Common myeloid progenitor, CD34-positive (primary cell): ENCODE data around the gene KCND1.

ENCODE experiments used
- CTCF ChIA-PET: fragments of 350-600 bp; sonication (Branson Sonifier 250); formaldehyde crosslinking; loops from one replicate; lab custom pipeline; 2021; ENCODE audit warnings: antibody characterized with exemption; lab: Charles Lee
- POLR2A ChIA-PET: fragments of 350-600 bp; sonication (Branson Sonifier 250); formaldehyde crosslinking; loops from one replicate; lab custom pipeline; 2021; ENCODE audit warnings: antibody characterized with exemption; lab: Charles Lee
- DNase-seq, 3 donors: peaks; one replicate each; pipeline versions ENCODE4 v3.0.0 to v3.0.0-alpha.2; 2013
- H3K27ac ChIP-seq, 2 experiments: 1 replicate in 1 of 2; 2 replicates in 1 of 2; pipeline ENCODE4 v1.7.0; 2013; ENCODE audit warnings: inconsistent platforms in 2 of 2, low read length in 2 of 2, mild to moderate bottlenecking in 2 of 2, low read depth in 1 of 2, moderate library complexity in 1 of 2; ENCODE audit not compliant: severe bottlenecking in 2 of 2, insufficient read depth in 1 of 2, poor library complexity in 1 of 2
- H3K27me3 ChIP-seq, 5 experiments: replicated peaks in 2 of 5; 1 replicate in 3 of 5; 2 replicates in 2 of 5; pipeline versions ENCODE4 v1.6.1 to v1.7.0; 2013; ENCODE audit warnings: low read length in 4 of 5, mild to moderate bottlenecking in 2 of 5, moderate library complexity in 2 of 5, inconsistent platforms in 1 of 5; ENCODE audit not compliant: insufficient read depth in 5 of 5, control insufficient read depth in 4 of 5
- H3K36me3 ChIP-seq, 4 experiments: 1 replicate in 2 of 4; 2 replicates in 2 of 4; pipeline versions ENCODE4 v1.6.1 to v1.7.0; 2013; ENCODE audit warnings: low read length in 3 of 4, control low read depth in 1 of 4, mild to moderate bottlenecking in 1 of 4; ENCODE audit not compliant: control insufficient read depth in 4 of 4, insufficient read depth in 4 of 4
- H3K4me1 ChIP-seq, 4 experiments: 1 replicate in 3 of 4; 2 replicates in 1 of 4; pipeline versions ENCODE4 v1.6.1 to v1.7.1; 2013; ENCODE audit warnings: low read length in 3 of 4, mild to moderate bottlenecking in 3 of 4, control low read depth in 1 of 4, inconsistent platforms in 1 of 4, moderate library complexity in 1 of 4; ENCODE audit not compliant: control insufficient read depth in 4 of 4, insufficient read depth in 4 of 4; ENCODE audit errors: control extremely low read depth in 1 of 4
- H3K4me3 ChIP-seq, 7 experiments: 1 replicate in 4 of 7; 2 replicates in 3 of 7; pipeline versions ENCODE4 v1.5.1 to v1.7.0; 2013; ENCODE audit warnings: mild to moderate bottlenecking in 7 of 7, low read length in 6 of 7, moderate library complexity in 6 of 7, inconsistent platforms in 2 of 7, low read depth in 2 of 7, control low read depth in 1 of 7; ENCODE audit not compliant: insufficient read depth in 4 of 7, control insufficient read depth in 1 of 7; ENCODE audit errors: extremely low read depth in 1 of 7
- H3K9me3 ChIP-seq, 5 experiments: 1 replicate in 4 of 5; 2 replicates in 1 of 5; pipeline versions ENCODE4 v1.6.1 to v1.7.1; 2013; ENCODE audit warnings: low read length in 4 of 5, mild to moderate bottlenecking in 2 of 5, inconsistent platforms in 1 of 5, low read depth in 1 of 5, moderate library complexity in 1 of 5; ENCODE audit not compliant: control insufficient read depth in 4 of 5, insufficient read depth in 2 of 5; ENCODE audit errors: control extremely low read depth in 1 of 5
- WGBS: methylation state at CpG from one replicate; pipeline ENCODE4 v1.1.5; 2013; ENCODE audit not compliant: insufficient coverage; 5-methylcytosine and 5-hydroxymethylcytosine counted together

The KCND1 gene

GRCh38 chrX:48940404-48940955, 31.2 kb downstream of the KCND1 start:
- H3K9me3 ChIP-seq, result no peaks in the 10 kb centered on the region
- H3K27ac ChIP-seq, result peak overlapping the region in 1 of 2 experiments; percentile 80
- peak in 2 of 3 donors; percentile 60 to 62 for DNase-seq
- peaks cover 0 to 9% (median under 1%) of the 10 kb centered on the region in 4 experiments for H3K36me3 ChIP-seq
- H3K4me1 ChIP-seq, result peaks cover 21 to 76% (median 70%) of the 10 kb centered on the region in 4 experiments
- ChIA-PET CTCF (interaction anchor here (0.6 to 2.0 kb wide), 3 partner anchors 13 to 43 kb away, joined by 5 to 9 read pairs (median 5); no protein-coding TSS in a partner anchor), POLR2A (interaction anchor here (1.0 kb wide), 1 partner anchor 12 kb away, joined by 3 read pairs; no protein-coding TSS in a partner anchor)
- peaks cover 0 to 4% (median 0%) of the 10 kb centered on the region in 5 experiments for H3K27me3 ChIP-seq
- 80% methylated on average over 2 of the region's 2 CpGs for WGBS
- peak overlapping the region in 2 of 7 experiments; percentile 4 to 23 for H3K4me3 ChIP-seq

- Histone ChIP-seq H3K4me3 (peak overlapping the region in 1 of 7 experiments; percentile 38), H3K36me3 (peaks cover under 1 to 13% (median 5%) of the 10 kb centered on the region in 4 experiments), H3K4me1 (peaks cover 22 to 81% (median 77%) of the 10 kb centered on the region in 4 experiments), H3K9me3 (no peaks in the 10 kb centered on the region), H3K27me3 (peaks cover 0 to 4% (median 0%) of the 10 kb centered on the region in 5 experiments), H3K27ac (peak overlapping the region; percentile 62 to 80)
- POLR2A ChIA-PET, result interaction anchor here (1.0 to 1.7 kb wide), 2 partner anchors 13 to 104 kb away, joined by 3 to 6 read pairs; partner anchors contain the start of gene TFE3
- CTCF ChIA-PET, result interaction anchor here (1.1 to 2.0 kb wide), 4 partner anchors 12 to 42 kb away, joined by 3 to 9 read pairs (median 5); partner anchors contain the start of genes PQBP1 and TIMM17B
- DNase-seq, result peak in 2 of 3 donors; percentile 31 to 46
- 46% methylated on average over 3 of the region's 3 CpGs for WGBS
These were observed 32.0 kb downstream of the KCND1 start for GRCh38 chrX:48939524-48940228.

DNA sequence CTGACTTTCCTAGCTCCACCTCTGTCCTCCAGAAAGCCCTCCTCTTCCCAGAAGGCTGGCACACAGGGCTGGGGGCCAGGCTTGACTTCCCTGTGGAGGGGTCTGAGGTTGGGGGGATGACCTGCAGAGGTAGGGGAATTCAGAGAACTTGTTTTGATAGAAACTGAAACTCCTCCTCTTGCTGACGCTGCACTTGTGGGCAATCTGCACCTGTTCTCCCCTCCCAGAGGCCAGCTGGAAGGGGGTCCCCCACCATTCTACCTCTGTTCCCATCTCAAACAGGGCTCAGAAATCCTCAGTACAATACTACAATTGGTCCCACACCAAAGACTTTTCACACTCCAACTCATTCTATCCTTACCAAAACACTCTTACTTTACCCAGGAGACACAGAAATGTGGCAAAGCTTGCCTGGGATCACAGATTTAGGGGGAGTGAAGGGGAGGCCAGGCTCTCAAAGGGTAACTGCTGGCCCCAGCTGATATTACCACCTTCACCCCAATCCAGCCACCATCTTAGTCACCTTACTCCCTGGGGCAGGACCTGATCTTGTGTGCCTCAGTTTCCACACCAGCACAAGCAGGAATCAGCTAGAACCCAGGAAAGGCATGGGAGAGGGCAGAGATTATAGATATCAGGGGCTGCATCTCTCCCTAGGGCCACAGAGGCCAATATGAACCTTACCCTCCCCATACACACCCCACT, 32.8 kb downstream of the KCND1 start:
- Histone ChIP-seq H3K27ac (peak overlapping the region; percentile 62 to 80), H3K4me3 (peak overlapping the region in 1 of 7 experiments; percentile 33), H3K27me3 (peaks cover 0 to 4% (median 0%) of the 10 kb centered on the region in 5 experiments), H3K4me1 (peaks cover 22 to 79% (median 76%) of the 10 kb centered on the region in 4 experiments), H3K36me3 (peaks cover 6 to 21% (median 11%) of the 10 kb centered on the region in 4 experiments), H3K9me3 (no peaks in the 10 kb centered on the region)
- 100% methylated on average over 1 of the region's 1 CpG for WGBS
- peak; percentile 52 to 87 (median 86) for DNase-seq
- POLR2A ChIA-PET, result interaction anchor here (0.6 to 2.2 kb wide), 5 partner anchors 20 to 303 kb away, joined by 3 to 12 read pairs (median 5); partner anchors contain the start of genes PIM2, SLC35A2 and TFE3
- CTCF ChIA-PET, result interaction anchor here (0.6 to 1.7 kb wide), 6 partner anchors 8 to 369 kb away, joined by 3 to 5 read pairs (median 3); partner anchors contain the start of genes PQBP1 and TIMM17B

GRCh38 chrX:48937054-48937907, 34.4 kb downstream of the KCND1 start:
- Histone ChIP-seq H3K36me3 (peaks cover 6 to 21% (median 14%) of the 10 kb centered on the region in 4 experiments), H3K27ac (peak overlapping the region; percentile 58 to 80), H3K9me3 (no peaks in the 10 kb centered on the region), H3K4me3 (peak overlapping the region in 4 of 7 experiments; percentile 4 to 50 (median 30)), H3K27me3 (peaks cover 0 to 4% (median 0%) of the 10 kb centered on the region in 5 experiments), H3K4me1 (peaks cover 22 to 75% (median 71%) of the 10 kb centered on the region in 4 experiments)
- CTCF ChIA-PET, result interaction anchor here (0.7 to 2.2 kb wide), 8 partner anchors 9 to 398 kb away, joined by 3 to 10 read pairs (median 4); partner anchors contain the start of genes SLC35A2 and TBC1D25
- DNase-seq, result peak; percentile 82 to 95 (median 95)
- WGBS, result 4% methylated on average over 9 of the region's 9 CpGs
- POLR2A ChIA-PET, result interaction anchor here (0.7 to 2.2 kb wide), 7 partner anchors 9 to 46 kb away, joined by 3 to 13 read pairs (median 5); partner anchors contain the start of genes PIM2 and SLC35A2

- H3K9me3 ChIP-seq, result no peaks in the 10 kb centered on the region
- no peak for DNase-seq
- H3K4me3 ChIP-seq, result peak overlapping the region in 3 of 7 experiments; percentile 10 to 43 (median 22)
- WGBS, result 93% methylated on average over 6 of the region's 8 CpGs
- H3K27ac ChIP-seq, result peak overlapping the region in 1 of 2 experiments; percentile 80
- peaks cover 0 to 4% (median 0%) of the 10 kb centered on the region in 5 experiments for H3K27me3 ChIP-seq
- peaks cover 22 to 67% (median 64%) of the 10 kb centered on the region in 4 experiments for H3K4me1 ChIP-seq
- peaks cover 6 to 18% (median 14%) of the 10 kb centered on the region in 4 experiments for H3K36me3 ChIP-seq
- CTCF ChIA-PET, result interaction anchor here (1.0 to 2.2 kb wide), 5 partner anchors 9 to 397 kb away, joined by 4 to 10 read pairs (median 6); partner anchors contain the start of genes SLC35A2 and TBC1D25
- POLR2A ChIA-PET, result interaction anchor here (0.7 to 2.2 kb wide), 6 partner anchors 9 to 45 kb away, joined by 3 to 13 read pairs (median 6); partner anchors contain the start of genes PIM2 and SLC35A2
These were observed 35.1 kb downstream of the KCND1 start for GRCh38 chrX:48936429-48937053.
